H9 (cell line): ENCODE results near the gene ANKRD40. TPM values are rescaled to one million over a fixed set of nuclear protein-coding genes. Genes with fewer than 3 reads are reported as not detected.

Source experiments
- DNase-seq: peaks from one replicate; pipeline ENCODE4 v3.0.0-alpha.2; 2017
- H2AFZ ChIP-seq: one replicate; pipeline ENCODE4 v1.6.1; 2013; ENCODE audit warnings: mild to moderate bottlenecking, low read length, control low read depth, moderate library complexity
- H2AK5ac ChIP-seq: 2 replicates; pipeline ENCODE4 v1.6.1; 2013; ENCODE audit warnings: low read length, control low read depth, mixed read lengths; ENCODE audit not compliant: insufficient read length
- H2BK120ac ChIP-seq: one replicate; pipeline ENCODE4 v1.6.1; 2013; ENCODE audit warnings: low read depth, mild to moderate bottlenecking, low read length, control low read depth, inconsistent platforms; ENCODE audit not compliant: poor library complexity, severe bottlenecking
- H2BK12ac ChIP-seq: 2 replicates; pipeline ENCODE4 v1.6.1; 2013; ENCODE audit warnings: low read length, control low read depth, mixed read lengths, low read depth; ENCODE audit not compliant: insufficient read length
- H2BK15ac ChIP-seq: 2 replicates; pipeline ENCODE4 v1.6.1; 2013; ENCODE audit warnings: low read depth, low read length, control low read depth
- H2BK20ac ChIP-seq: one replicate; pipeline ENCODE4 v1.6.1; 2013; ENCODE audit warnings: low read depth, mild to moderate bottlenecking, low read length, control low read depth, inconsistent platforms; ENCODE audit not compliant: poor library complexity, severe bottlenecking
- H2BK5ac ChIP-seq: 2 replicates; pipeline ENCODE4 v1.6.1; 2013; ENCODE audit warnings: low read length, control low read depth, mixed read lengths; ENCODE audit not compliant: insufficient read length
- H3K14ac ChIP-seq: 2 replicates; pipeline ENCODE4 v1.6.1; 2013; ENCODE audit warnings: low read length, control low read depth; ENCODE audit not compliant: insufficient read depth
- H3K18ac ChIP-seq: 2 replicates; pipeline ENCODE4 v1.6.1; 2013; ENCODE audit warnings: low read depth, mild to moderate bottlenecking, mixed read lengths, low read length, control low read depth; ENCODE audit not compliant: insufficient read length
- H3K23ac ChIP-seq: 2 replicates; pipeline ENCODE4 v1.6.1; 2013; ENCODE audit warnings: low read length, control low read depth, mixed read lengths, low read depth; ENCODE audit not compliant: insufficient read length
- H3K23me2 ChIP-seq: 2 replicates; pipeline ENCODE4 v1.6.1; 2013; ENCODE audit warnings: low read depth, mild to moderate bottlenecking, mixed read lengths, low read length, control low read depth; ENCODE audit not compliant: insufficient read length, poor library complexity, severe bottlenecking
- H3K27ac ChIP-seq: 2 replicates; pipeline ENCODE4 v1.5.1; 2013; ENCODE audit warnings: low read length, control low read depth, mixed read lengths, low read depth; ENCODE audit not compliant: insufficient read length
- H3K27me3 ChIP-seq: 2 replicates; pipeline ENCODE4 v1.6.1; 2013; ENCODE audit warnings: low read length, control low read depth, inconsistent platforms; ENCODE audit not compliant: insufficient read depth
- H3K4ac ChIP-seq: 2 replicates; pipeline ENCODE4 v1.6.1; 2013; ENCODE audit warnings: low read depth, mild to moderate bottlenecking, control low read depth, inconsistent platforms, low read length, moderate library complexity
- H3K4me1 ChIP-seq: 2 replicates; pipeline ENCODE4 v1.6.1; 2013; ENCODE audit warnings: low read length, control low read depth, inconsistent platforms; ENCODE audit not compliant: insufficient read depth
- H3K4me2 ChIP-seq: 2 replicates; pipeline ENCODE4 v1.6.1; 2013; ENCODE audit warnings: low read length, control low read depth, mixed read lengths; ENCODE audit not compliant: insufficient read length, insufficient read depth
- H3K56ac ChIP-seq: 2 replicates; pipeline ENCODE4 v1.6.1; 2013; ENCODE audit warnings: low read depth, mild to moderate bottlenecking, mixed read lengths, low read length, control low read depth; ENCODE audit not compliant: insufficient read length
- H3K79me1 ChIP-seq: 2 replicates; pipeline ENCODE4 v1.6.1; 2013; ENCODE audit warnings: low read depth, mild to moderate bottlenecking, moderate library complexity, low read length, control low read depth, inconsistent platforms; ENCODE audit not compliant: insufficient read depth, poor library complexity, severe bottlenecking
- H3K79me2 ChIP-seq: 2 replicates; pipeline ENCODE4 v1.6.1; 2013; ENCODE audit warnings: low read length, control low read depth, inconsistent platforms; ENCODE audit not compliant: insufficient read depth
- H3K9ac ChIP-seq: 2 replicates; pipeline ENCODE4 v1.6.1; 2013; ENCODE audit warnings: low read length, control low read depth, mixed read lengths; ENCODE audit not compliant: insufficient read length; ENCODE audit errors: extremely low read depth
- H3K9me3 ChIP-seq: one replicate; pipeline ENCODE4 v1.6.1; 2013; ENCODE audit warnings: low read depth, low read length, inconsistent platforms; ENCODE audit not compliant: control insufficient read depth
- H3T11ph ChIP-seq: one replicate; pipeline ENCODE4 v1.6.1; 2013; ENCODE audit warnings: mild to moderate bottlenecking, low read length, control low read depth, inconsistent platforms
- H4K20me1 ChIP-seq: one replicate; pipeline ENCODE4 v1.6.1; 2013; ENCODE audit not compliant: control insufficient read depth, insufficient read length, insufficient read depth
- H4K5ac ChIP-seq: 2 replicates; pipeline ENCODE4 v1.6.1; 2013; ENCODE audit warnings: low read depth, mild to moderate bottlenecking, mixed read lengths, low read length, control low read depth; ENCODE audit not compliant: insufficient read length
- H4K8ac ChIP-seq: replicated peaks from 2 replicates; pipeline ENCODE4 v1.6.1; 2013; ENCODE audit warnings: low read length, control low read depth, mixed read lengths, low read depth; ENCODE audit not compliant: insufficient read length
- H4K91ac ChIP-seq: 2 replicates; pipeline ENCODE4 v1.6.1; 2013; ENCODE audit warnings: low read depth, mild to moderate bottlenecking, moderate library complexity, mixed read lengths, low read length, control low read depth; ENCODE audit not compliant: insufficient read length
- H3K27ac Mint-ChIP-seq, 3 experiments: 2 replicates in 2 of 3; 3 replicates in 1 of 3; pipeline ENCODE4 v1.8.0; 2020 to 2021; ENCODE audit warnings: mixed read lengths in 3 of 3, mild to moderate bottlenecking in 1 of 3, moderate library complexity in 1 of 3
- H3K27me3 Mint-ChIP-seq: 2 replicates; pipeline ENCODE4 v1.8.0; 2021; ENCODE audit warnings: low read depth, mild to moderate bottlenecking, moderate library complexity, mixed read lengths
- H3K36me3 Mint-ChIP-seq, 3 experiments: 2 replicates in 2 of 3; 3 replicates in 1 of 3; pipeline ENCODE4 v1.8.0; 2020 to 2021; ENCODE audit warnings: low read depth in 3 of 3, mixed read lengths in 3 of 3; ENCODE audit not compliant: insufficient read depth in 1 of 3
- H3K4me1 Mint-ChIP-seq, 2 experiments: 2 replicates each; pipeline ENCODE4 v1.8.0; 2020; ENCODE audit warnings: mixed read lengths in 2 of 2
- H3K4me3 Mint-ChIP-seq, 2 experiments: 2 replicates in 1 of 2; 3 replicates in 1 of 2; pipeline ENCODE4 v1.8.0; 2020 to 2021; ENCODE audit warnings: mild to moderate bottlenecking in 2 of 2, mixed read lengths in 2 of 2, moderate library complexity in 1 of 2
- H3K9me3 Mint-ChIP-seq, 2 experiments: 2 replicates in 1 of 2; 3 replicates in 1 of 2; pipeline ENCODE4 v1.8.0; 2020; ENCODE audit warnings: mild to moderate bottlenecking in 2 of 2, mixed read lengths in 2 of 2, moderate library complexity in 1 of 2
- WGBS: extraction: QIAGEN DNeasy Blood & Tissue Kit; methylation state at CpG from one replicate; pipeline ENCODE4 v1.1.7; 2013; ENCODE audit warnings: missing lambda C conversion rate, low lambda C conversion rate, mixed read lengths; ENCODE audit not compliant: insufficient read length; ENCODE audit errors: extremely low coverage; 5-methylcytosine and 5-hydroxymethylcytosine counted together
- total RNA-seq: library from RNA; stranded (reverse); gene quantifications from 2 replicates; pipeline ENCODE4 v1.2.1, GENCODE V29; 2021
- TF ChIP-seq, protein P1 (sequence below): fragments of 200-600 bp; sonication (generic); conservative IDR thresholded peaks from 3 replicates; pipeline ENCODE4 v1.8.0; 2021; ENCODE audit warnings: antibody characterized with exemption, mild to moderate bottlenecking

The ANKRD40 gene
- total RNA-seq, 1 experiment from 2014 or later = 54.3 TPM

DNA sequence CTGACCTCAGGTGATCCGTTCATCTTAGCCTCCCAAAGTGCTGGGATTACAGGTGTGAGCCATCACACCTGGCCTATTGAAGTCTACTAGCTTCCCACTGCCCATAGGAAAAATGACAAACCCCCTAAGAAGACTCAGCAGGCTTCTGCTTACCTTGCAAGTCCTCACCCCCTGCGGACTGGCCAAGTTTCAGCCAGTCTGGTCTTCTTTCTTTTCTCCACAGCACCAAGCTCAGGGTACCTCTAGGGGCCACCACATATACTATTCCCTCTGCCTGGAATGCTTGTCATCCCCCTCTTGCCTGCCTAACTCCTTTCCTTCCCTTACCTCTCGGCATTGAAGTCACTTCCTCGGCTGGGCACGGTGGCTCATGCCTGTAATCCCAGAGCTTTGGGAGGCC is 41.9 kb downstream of the ANKRD40 start:
- H3K27me3 ChIP-seq = no peaks in the 10 kb centered on the region
- Mint-ChIP-seq H3K36me3 (no peaks in the 10 kb centered on the region; a peak in 1 of 7 replicates), H3K27ac (peak overlapping the region in 1 of 3 experiments; percentile 29; a peak in 1 of 7 replicates), H3K27me3 (peaks cover 9% of the 10 kb centered on the region), H3K9me3 (no peaks in the 10 kb centered on the region), H3K4me1 (peaks cover 36 to 42% of the 10 kb centered on the region in 2 experiments), H3K4me3 (no peak overlapping the region)
- peaks cover 6% of the 10 kb centered on the region; the same call in 1 of the 2 replicates for H3K4me1 ChIP-seq
- TF ChIP-seq, protein P1, sequence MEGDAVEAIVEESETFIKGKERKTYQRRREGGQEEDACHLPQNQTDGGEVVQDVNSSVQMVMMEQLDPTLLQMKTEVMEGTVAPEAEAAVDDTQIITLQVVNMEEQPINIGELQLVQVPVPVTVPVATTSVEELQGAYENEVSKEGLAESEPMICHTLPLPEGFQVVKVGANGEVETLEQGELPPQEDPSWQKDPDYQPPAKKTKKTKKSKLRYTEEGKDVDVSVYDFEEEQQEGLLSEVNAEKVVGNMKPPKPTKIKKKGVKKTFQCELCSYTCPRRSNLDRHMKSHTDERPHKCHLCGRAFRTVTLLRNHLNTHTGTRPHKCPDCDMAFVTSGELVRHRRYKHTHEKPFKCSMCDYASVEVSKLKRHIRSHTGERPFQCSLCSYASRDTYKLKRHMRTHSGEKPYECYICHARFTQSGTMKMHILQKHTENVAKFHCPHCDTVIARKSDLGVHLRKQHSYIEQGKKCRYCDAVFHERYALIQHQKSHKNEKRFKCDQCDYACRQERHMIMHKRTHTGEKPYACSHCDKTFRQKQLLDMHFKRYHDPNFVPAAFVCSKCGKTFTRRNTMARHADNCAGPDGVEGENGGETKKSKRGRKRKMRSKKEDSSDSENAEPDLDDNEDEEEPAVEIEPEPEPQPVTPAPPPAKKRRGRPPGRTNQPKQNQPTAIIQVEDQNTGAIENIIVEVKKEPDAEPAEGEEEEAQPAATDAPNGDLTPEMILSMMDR = peak; percentile 19; the same call in 2 of the 3 replicates
- H3K9ac ChIP-seq = no peak overlapping the region
- no peak overlapping the region for H2BK15ac ChIP-seq
- no peaks in the 10 kb centered on the region for H3K9me3 ChIP-seq
- H3T11ph ChIP-seq = no peak overlapping the region
- H2BK5ac ChIP-seq = no peak overlapping the region
- H3K23ac ChIP-seq = no peak overlapping the region
- no peak overlapping the region for H2AFZ ChIP-seq
- no peak overlapping the region for H2BK20ac ChIP-seq
- H2BK120ac ChIP-seq = no peak overlapping the region
- no peak overlapping the region for H3K18ac ChIP-seq
- no peak overlapping the region for H2BK12ac ChIP-seq
- WGBS = no CpG with 5 or more reads among the region's 5 CpGs
- H3K27ac ChIP-seq = no peak overlapping the region
- H4K5ac ChIP-seq = no peak overlapping the region
- H3K79me2 ChIP-seq = no peaks in the 10 kb centered on the region
- no peak overlapping the region for H3K4me2 ChIP-seq
- DNase-seq = no peak
- H4K8ac ChIP-seq = no peak overlapping the region
- H3K79me1 ChIP-seq = no peaks in the 10 kb centered on the region
- no peak overlapping the region for H3K14ac ChIP-seq
- no peak overlapping the region for H4K91ac ChIP-seq
- no peak overlapping the region for H3K4ac ChIP-seq
- no peak overlapping the region for H2AK5ac ChIP-seq
- no peaks in the 10 kb centered on the region for H4K20me1 ChIP-seq
- H3K23me2 ChIP-seq = no peaks in the 10 kb centered on the region
- H3K56ac ChIP-seq = no peak overlapping the region
